Fibroblast of mammary gland (primary cell): ENCODE data around the gene PBLD.

Source experiments
- DNase-seq: peaks from one replicate; pipeline ENCODE4 v3.0.0-alpha.2; 2010; ENCODE audit warnings: low read depth
- H3K4me3 ChIP-seq: 2 replicates; pipeline ENCODE4 v1.5.1; 2011; ENCODE audit warnings: low read depth, mild to moderate bottlenecking, low read length, moderate library complexity; ENCODE audit not compliant: control insufficient read depth
- TF ChIP-seq, protein P1 (sequence below): conservative IDR thresholded peaks from 2 replicates; pipeline ENCODE4 v1.5.1; 2011; ENCODE audit warnings: low read depth, low read length, inconsistent platforms; ENCODE audit not compliant: control insufficient read depth, insufficient read depth

PBLD gene

DNA sequence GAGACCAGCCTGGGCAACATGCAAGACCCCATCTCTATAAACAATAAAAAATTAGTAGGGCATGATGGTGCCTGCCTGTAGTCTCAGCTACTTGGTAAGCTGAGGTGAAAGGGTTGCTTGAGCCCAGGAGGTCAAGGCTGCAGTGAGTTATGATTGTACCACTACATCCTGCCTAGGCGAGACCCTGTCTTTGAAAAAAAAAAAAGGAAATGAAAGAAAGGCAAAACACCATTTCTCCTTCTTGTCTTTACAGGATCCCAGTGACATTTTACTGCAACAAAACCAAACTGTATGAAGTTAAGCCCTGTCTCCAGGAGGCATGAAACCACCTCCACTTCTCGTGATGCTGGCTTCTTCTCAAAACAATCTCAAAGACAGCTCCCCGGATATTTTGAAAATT lies 29.9 kb upstream of the PBLD start:
- TF ChIP-seq, protein P1, sequence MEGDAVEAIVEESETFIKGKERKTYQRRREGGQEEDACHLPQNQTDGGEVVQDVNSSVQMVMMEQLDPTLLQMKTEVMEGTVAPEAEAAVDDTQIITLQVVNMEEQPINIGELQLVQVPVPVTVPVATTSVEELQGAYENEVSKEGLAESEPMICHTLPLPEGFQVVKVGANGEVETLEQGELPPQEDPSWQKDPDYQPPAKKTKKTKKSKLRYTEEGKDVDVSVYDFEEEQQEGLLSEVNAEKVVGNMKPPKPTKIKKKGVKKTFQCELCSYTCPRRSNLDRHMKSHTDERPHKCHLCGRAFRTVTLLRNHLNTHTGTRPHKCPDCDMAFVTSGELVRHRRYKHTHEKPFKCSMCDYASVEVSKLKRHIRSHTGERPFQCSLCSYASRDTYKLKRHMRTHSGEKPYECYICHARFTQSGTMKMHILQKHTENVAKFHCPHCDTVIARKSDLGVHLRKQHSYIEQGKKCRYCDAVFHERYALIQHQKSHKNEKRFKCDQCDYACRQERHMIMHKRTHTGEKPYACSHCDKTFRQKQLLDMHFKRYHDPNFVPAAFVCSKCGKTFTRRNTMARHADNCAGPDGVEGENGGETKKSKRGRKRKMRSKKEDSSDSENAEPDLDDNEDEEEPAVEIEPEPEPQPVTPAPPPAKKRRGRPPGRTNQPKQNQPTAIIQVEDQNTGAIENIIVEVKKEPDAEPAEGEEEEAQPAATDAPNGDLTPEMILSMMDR = no peak
- no peak for DNase-seq
- H3K4me3 ChIP-seq = no peak overlapping the region

DNA sequence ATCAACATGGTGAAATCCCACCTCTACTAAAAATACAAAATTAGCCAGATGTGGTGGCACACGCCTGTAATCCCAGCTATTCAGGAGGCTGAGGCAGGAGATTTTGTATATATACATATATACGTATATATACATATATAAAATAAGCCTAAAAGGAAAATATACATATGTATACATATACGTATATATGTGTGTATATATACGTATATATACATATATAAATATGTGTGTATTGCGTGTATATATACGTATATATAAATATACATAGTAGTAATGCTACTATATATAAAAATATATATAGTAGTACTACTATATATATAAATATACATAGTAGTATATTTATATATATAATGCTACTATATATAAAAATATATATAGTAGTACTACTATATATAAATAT lies 26.5 kb upstream of the PBLD start:
- no peak overlapping the region for H3K4me3 ChIP-seq
- TF ChIP-seq, protein P1 = no peak
- DNase-seq = no peak

DNA sequence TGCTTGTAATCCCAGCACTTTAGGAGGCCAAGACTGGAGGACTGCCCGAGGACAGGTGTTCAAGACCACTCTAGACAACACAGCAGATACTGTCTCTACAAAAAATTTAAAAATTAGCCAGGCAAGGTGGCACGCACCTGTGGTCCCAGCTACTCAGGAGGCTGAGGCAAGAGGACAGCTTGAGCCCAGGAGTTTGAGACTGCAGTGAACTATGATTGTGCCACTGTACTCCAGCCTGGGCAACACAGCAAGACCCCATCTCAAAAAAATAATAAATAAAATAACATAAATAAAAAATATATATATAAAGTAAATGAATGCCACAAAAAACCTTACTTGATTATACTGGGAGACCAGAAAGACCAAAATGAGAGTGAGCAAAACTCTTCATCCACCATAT lies 20.8 kb upstream of the PBLD start:
- TF ChIP-seq, protein P1 = no peak
- no peak for DNase-seq
- no peak overlapping the region for H3K4me3 ChIP-seq

DNA sequence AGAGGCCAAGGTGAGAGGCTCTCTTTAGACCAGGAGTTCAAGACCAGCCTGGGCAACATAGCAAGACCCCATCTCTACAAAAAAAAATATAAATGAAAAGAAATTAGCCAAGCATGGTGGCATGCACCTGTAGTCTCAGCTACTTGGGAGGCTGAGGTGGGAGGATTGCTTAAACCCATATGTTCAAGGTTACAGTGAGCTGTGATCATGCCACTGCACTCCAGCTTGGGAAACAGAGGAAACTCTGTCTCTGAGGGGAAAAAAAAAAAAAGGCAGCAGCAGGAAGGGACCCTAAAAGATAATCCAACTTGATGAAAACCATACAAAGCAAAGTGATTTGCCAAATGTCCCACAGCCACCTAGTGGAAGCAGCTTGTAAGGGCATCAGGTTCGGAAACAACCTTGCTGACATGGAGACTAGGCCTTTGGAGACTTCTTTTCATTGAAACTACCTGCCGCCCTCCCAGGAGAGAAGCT lies 15.6 kb upstream of the PBLD start:
- no peak overlapping the region for H3K4me3 ChIP-seq
- DNase-seq = peak; percentile 66
- TF ChIP-seq, protein P1 = peak; percentile 91

DNA sequence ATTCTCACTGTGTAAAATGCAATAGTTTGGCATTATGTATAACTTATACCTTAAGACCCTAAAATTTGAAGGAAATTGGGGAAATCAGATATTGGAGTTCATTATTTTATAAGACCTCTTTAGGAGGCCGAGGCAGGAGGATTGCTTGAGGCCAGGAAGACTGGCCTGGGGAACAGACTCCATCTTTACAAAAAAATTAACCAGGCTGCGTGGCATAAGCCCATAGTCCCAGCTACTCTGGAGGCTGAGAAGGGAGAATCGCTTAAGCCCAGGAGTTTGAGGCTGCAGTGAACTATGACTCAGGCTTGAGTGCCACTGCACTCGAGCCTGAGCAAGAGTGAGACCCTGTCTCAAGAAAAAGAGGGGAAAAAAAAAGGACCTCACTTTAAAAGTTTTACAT lies 14.0 kb upstream of the PBLD start:
- TF ChIP-seq, protein P1 = no peak

DNA sequence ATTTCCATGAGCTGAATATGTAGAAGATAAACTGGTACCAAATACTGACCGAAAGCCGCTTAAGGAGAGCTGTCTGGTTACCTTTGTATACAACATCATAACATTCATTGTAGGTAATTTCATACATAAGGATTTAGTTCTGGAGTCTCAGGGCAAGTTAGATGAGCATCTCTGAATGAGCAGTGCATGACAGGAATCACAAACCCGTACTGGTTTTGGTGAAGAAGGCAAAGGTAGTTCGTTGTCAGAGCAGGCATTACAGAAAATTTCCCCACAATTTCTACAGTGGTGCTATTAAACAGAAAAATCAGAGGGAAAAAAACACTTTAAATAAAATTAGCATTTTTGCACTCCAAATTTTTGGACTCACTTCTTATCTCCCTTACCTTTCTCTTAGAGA lies 12.9 kb upstream of the PBLD start:
- H3K4me3 ChIP-seq = no peak overlapping the region
- TF ChIP-seq, protein P1 = no peak
- no peak for DNase-seq

More for the DNA sequence above, 14.0 kb upstream of the PBLD start:
- no peak overlapping the region for H3K4me3 ChIP-seq
- no peak for DNase-seq
